Measurements from ENCODE around the gene CABLES2.

The CABLES2 gene

GRCh38 chr20:62411479-62412193 lies 4.6 kb upstream of the CABLES2 start:
- H3K4me3 ChIP-seq (ENCODE audit: low read depth, low read length) = no peak overlapping the region
- no peak for TF ChIP-seq CTCF (IDR thresholded peaks at IDR 0.05; ENCODE audit: control insufficient read depth, extremely low read depth, insufficient read depth)
- no peak for DNase-seq (ENCODE audit: low read depth)

- TF ChIP-seq CTCF (IDR thresholded peaks at IDR 0.05; ENCODE audit: control insufficient read depth, extremely low read depth, insufficient read depth) = no peak
- no peak overlapping the region for H3K4me3 ChIP-seq (ENCODE audit: low read depth, low read length)
- no peak for DNase-seq (ENCODE audit: low read depth)
Observed at GRCh38 chr20:62410746-62411478, 3.8 kb upstream of the CABLES2 start.

GRCh38 chr20:62409931-62410745 lies 3.1 kb upstream of the CABLES2 start:
- DNase-seq (ENCODE audit: low read depth) = peak; percentile 79
- peak; percentile 41 for TF ChIP-seq CTCF (IDR thresholded peaks at IDR 0.05; ENCODE audit: control insufficient read depth, extremely low read depth, insufficient read depth)
- no peak overlapping the region for H3K4me3 ChIP-seq (ENCODE audit: low read depth, low read length)

- TF ChIP-seq CTCF (IDR thresholded peaks at IDR 0.05; ENCODE audit: control insufficient read depth, extremely low read depth, insufficient read depth) = no peak
- H3K4me3 ChIP-seq (ENCODE audit: low read depth, low read length) = no peak overlapping the region
- no peak for DNase-seq (ENCODE audit: low read depth)
Observed at GRCh38 chr20:62409086-62409853, 2.2 kb upstream of the CABLES2 start.

GRCh38 chr20:62408640-62409039 lies 1.6 kb upstream of the CABLES2 start:
- DNase-seq (ENCODE audit: low read depth) = no peak
- no peak overlapping the region for H3K4me3 ChIP-seq (ENCODE audit: low read depth, low read length)
- no peak for TF ChIP-seq CTCF (IDR thresholded peaks at IDR 0.05; ENCODE audit: control insufficient read depth, extremely low read depth, insufficient read depth)

- H3K4me3 ChIP-seq (ENCODE audit: low read depth, low read length) = peak overlapping the region; percentile 52; the same call in 1 of the 2 replicates
- no peak for TF ChIP-seq CTCF (IDR thresholded peaks at IDR 0.05; ENCODE audit: control insufficient read depth, extremely low read depth, insufficient read depth)
- no peak for DNase-seq (ENCODE audit: low read depth)
Observed at GRCh38 chr20:62408055-62408454, 970 bp upstream of the CABLES2 start.

Measured in LNCaP clone FGC (cell line).